Endothelial cell of umbilical vein (primary cell): ENCODE results near the gene CACNA1C.

Source experiments
- EZH2 ChIP-seq: IDR thresholded peaks from 2 replicates; pipeline ENCODE4 v1.6.1; 2012; ENCODE audit warnings: borderline replicate concordance, low read depth, mild to moderate bottlenecking, moderate library complexity, low read length, inconsistent platforms; ENCODE audit not compliant: severe bottlenecking
- POLR2A ChIP-seq: IDR thresholded peaks from 2 replicates; pipeline ENCODE4 v1.6.1; 2012; ENCODE audit warnings: low read depth, mild to moderate bottlenecking, control low read depth, low read length
- POLR2AphosphoS5 ChIP-seq: IDR thresholded peaks from 2 replicates; pipeline ENCODE4 v1.6.1; 2012; ENCODE audit warnings: low read depth, mild to moderate bottlenecking, control low read depth, low read length, moderate library complexity; ENCODE audit not compliant: insufficient read depth
- TF ChIP-seq, protein P1 (sequence below), 2 donors: IDR thresholded peaks; 1 replicate in 1 of 2; 2 replicates in 1 of 2; pipeline ENCODE4 v1.5.1; 2011; ENCODE audit warnings: low read length in 2 of 2, mild to moderate bottlenecking in 2 of 2, moderate library complexity in 2 of 2, control low read depth in 1 of 2, inconsistent platforms in 1 of 2, low read depth in 1 of 2; ENCODE audit not compliant: insufficient read depth in 1 of 2; ENCODE audit errors: extremely low read depth in 1 of 2
- TF ChIP-seq, protein P2 (sequence below): IDR thresholded peaks from 2 replicates; pipeline ENCODE4 v1.6.1; 2011; ENCODE audit not compliant: insufficient read depth, insufficient read length

DNA sequence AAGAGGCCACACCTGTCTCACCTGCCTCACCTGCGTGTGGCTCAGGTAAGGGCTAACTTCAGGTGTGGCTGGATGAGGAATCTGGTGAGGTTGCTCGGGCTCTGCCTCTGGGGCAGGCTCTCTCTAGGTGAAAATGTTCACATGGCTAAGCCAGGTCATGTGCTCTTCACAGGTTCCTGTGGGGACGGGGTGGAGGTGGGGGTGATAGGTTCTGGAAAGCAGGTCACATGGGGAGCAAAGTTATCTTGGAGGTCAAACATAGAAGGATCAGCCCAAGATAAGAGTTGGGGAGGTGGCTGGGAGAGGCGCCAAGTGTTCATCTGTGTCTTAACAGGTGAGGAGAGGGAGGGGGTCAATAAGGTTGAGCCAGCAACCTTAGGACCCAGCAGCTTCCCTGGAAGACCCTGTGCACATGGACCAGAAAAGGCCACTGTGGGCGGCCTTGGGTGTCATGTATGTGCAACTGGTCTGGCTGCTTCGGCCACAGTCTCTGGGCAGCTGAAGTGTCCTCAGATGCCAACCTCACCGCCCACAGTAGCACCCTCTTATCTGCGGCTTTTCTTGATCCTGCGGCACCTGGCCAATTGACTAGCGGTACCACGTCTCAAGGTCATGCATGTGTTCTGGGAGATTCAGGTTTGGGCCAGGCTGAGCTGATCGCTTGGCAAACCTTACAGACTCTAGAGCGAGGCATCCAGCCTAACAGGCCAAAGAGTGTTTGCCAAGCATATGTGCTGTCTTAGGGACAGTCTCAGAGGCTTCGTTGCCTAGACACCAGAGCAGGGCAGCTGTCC, 60.5 kb downstream of the CACNA1C start:
- TF ChIP-seq EZH2 = no peak
- no peak for TF ChIP-seq POLR2AphosphoS5
- TF ChIP-seq, protein P1, sequence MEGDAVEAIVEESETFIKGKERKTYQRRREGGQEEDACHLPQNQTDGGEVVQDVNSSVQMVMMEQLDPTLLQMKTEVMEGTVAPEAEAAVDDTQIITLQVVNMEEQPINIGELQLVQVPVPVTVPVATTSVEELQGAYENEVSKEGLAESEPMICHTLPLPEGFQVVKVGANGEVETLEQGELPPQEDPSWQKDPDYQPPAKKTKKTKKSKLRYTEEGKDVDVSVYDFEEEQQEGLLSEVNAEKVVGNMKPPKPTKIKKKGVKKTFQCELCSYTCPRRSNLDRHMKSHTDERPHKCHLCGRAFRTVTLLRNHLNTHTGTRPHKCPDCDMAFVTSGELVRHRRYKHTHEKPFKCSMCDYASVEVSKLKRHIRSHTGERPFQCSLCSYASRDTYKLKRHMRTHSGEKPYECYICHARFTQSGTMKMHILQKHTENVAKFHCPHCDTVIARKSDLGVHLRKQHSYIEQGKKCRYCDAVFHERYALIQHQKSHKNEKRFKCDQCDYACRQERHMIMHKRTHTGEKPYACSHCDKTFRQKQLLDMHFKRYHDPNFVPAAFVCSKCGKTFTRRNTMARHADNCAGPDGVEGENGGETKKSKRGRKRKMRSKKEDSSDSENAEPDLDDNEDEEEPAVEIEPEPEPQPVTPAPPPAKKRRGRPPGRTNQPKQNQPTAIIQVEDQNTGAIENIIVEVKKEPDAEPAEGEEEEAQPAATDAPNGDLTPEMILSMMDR (IDR thresholded peaks at IDR 0.05; ENCODE audit: extremely low read depth in 1 of 2, insufficient read depth in 1 of 2, low read depth in 1 of 2, low read length in 2 of 2) = no peak
- no peak for TF ChIP-seq POLR2A
- TF ChIP-seq, protein P2, sequence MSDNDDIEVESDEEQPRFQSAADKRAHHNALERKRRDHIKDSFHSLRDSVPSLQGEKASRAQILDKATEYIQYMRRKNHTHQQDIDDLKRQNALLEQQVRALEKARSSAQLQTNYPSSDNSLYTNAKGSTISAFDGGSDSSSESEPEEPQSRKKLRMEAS = no peak
